Hematopoietic multipotent progenitor cell treated with erythropoietin and hydrocortisone succinate and interleukin-3 and kit ligand, for 15 days (in vitro differentiated cells): Measurements from ENCODE around the gene WFDC1.
A peak's percentile ranks its signal among the peaks of the same experiment; 100 is the strongest.

ENCODE experiments used
- DNase-seq: peaks from one replicate; pipeline ENCODE4 v3.0.0-alpha.2; 2015; ENCODE audit warnings: low spot score

Gene WFDC1

GRCh38 chr16:84294531-84295142 is at the start of gene WFDC1:
WFDC1 (plus strand) TSS chr16:84294878; CDS start chr16:84294972, 94 bp downstream.
- DNase-seq = no peak

GRCh38 chr16:84245956-84246678 is 48.6 kb upstream of the WFDC1 start:
- no peak for DNase-seq

GRCh38 chr16:84246679-84247077 is 48.0 kb upstream of the WFDC1 start:
- DNase-seq = no peak

GRCh38 chr16:84247331-84247730 is 47.3 kb upstream of the WFDC1 start:
- no peak for DNase-seq

- no peak for DNase-seq
These were observed 46.8 kb upstream of the WFDC1 start for GRCh38 chr16:84247844-84248243.

- DNase-seq = no peak
These were observed 42.5 kb upstream of the WFDC1 start for GRCh38 chr16:84252184-84252583.

GRCh38 chr16:84253173-84253572 is 41.5 kb upstream of the WFDC1 start:
- no peak for DNase-seq

GRCh38 chr16:84254062-84254461 is 40.6 kb upstream of the WFDC1 start:
- no peak for DNase-seq

- DNase-seq = no peak
These were observed 39.4 kb upstream of the WFDC1 start for GRCh38 chr16:84255050-84255810.

- DNase-seq = no peak
These were observed 36.4 kb upstream of the WFDC1 start for GRCh38 chr16:84258266-84258665.

GRCh38 chr16:84259691-84260090 is 35.0 kb upstream of the WFDC1 start:
- DNase-seq = no peak

- DNase-seq = no peak
These were observed 33.7 kb upstream of the WFDC1 start for GRCh38 chr16:84260766-84261554.

GRCh38 chr16:84262031-84262430 is 32.6 kb upstream of the WFDC1 start:
- no peak for DNase-seq

- no peak for DNase-seq
These were observed 31.7 kb upstream of the WFDC1 start for GRCh38 chr16:84262939-84263338.

- peak; percentile 18 for DNase-seq
These were observed 28.2 kb upstream of the WFDC1 start for GRCh38 chr16:84266451-84266850.

- no peak for DNase-seq
These were observed 27.3 kb upstream of the WFDC1 start for GRCh38 chr16:84267380-84267779.

- DNase-seq = no peak
These were observed 26.2 kb upstream of the WFDC1 start for GRCh38 chr16:84268291-84269040.

GRCh38 chr16:84270071-84270470 is 24.6 kb upstream of the WFDC1 start:
- no peak for DNase-seq

GRCh38 chr16:84270531-84270930 is 24.1 kb upstream of the WFDC1 start:
- DNase-seq = no peak

GRCh38 chr16:84271037-84271436 is 23.6 kb upstream of the WFDC1 start:
- no peak for DNase-seq

- no peak for DNase-seq
These were observed 22.8 kb upstream of the WFDC1 start for GRCh38 chr16:84271866-84272265.
